Cardiac muscle cell (in vitro differentiated cells and primary cell): ENCODE data around the gene OR52E2. TPM values are rescaled to one million over a fixed set of nuclear protein-coding genes. Genes with fewer than 3 reads are reported as not detected.

Experiments used
- DNase-seq, 2 donors: peaks; one replicate each; pipeline versions ENCODE4 v3.0.0 to v3.0.0-alpha.2; 2010 to 2017; ENCODE audit warnings: low read depth in 1 of 2, low spot score in 1 of 2
- H3K27ac ChIP-seq: fragments of 200-600 bp; sonication (generic); 2 replicates; pipeline ENCODE4 v1.5.1; 2016
- H3K27me3 ChIP-seq: fragments of 200-600 bp; sonication (generic); 2 replicates; pipeline ENCODE4 v1.6.0; 2016; ENCODE audit warnings: control low read depth
- H3K36me3 ChIP-seq: fragments of 200-600 bp; sonication (generic); 2 replicates; pipeline ENCODE4 v1.5.1; 2016; ENCODE audit warnings: control low read depth
- H3K4me1 ChIP-seq: fragments of 200-600 bp; sonication (generic); 2 replicates; pipeline ENCODE4 v1.8.1; 2017; ENCODE audit warnings: low read depth, mild to moderate bottlenecking, mixed run types
- H3K4me3 ChIP-seq: fragments of 200-600 bp; sonication (generic); 2 replicates; pipeline ENCODE4 v1.5.1; 2016; ENCODE audit warnings: mild to moderate bottlenecking
- H3K9me3 ChIP-seq: fragments of 200-600 bp; sonication (generic); 2 replicates; pipeline ENCODE4 v1.5.1; 2017; ENCODE audit warnings: low read depth, mild to moderate bottlenecking, control low read depth
- polyA plus RNA-seq: library from polyadenylated mRNA; unstranded; fragments of >200 nt; fragmentation: Nextera tagmentation; extraction: Ambion mirVana; gene quantifications from 2 replicates; pipeline ENCODE4 v1.2.1, GENCODE V29; 2016
- total RNA-seq: library from RNA; depleted of rRNA; stranded (reverse); fragments of >200 nt; gene quantifications from 2 replicates; pipeline ENCODE4 v1.2.3, GENCODE V29; 2016
- TF ChIP-seq, protein P1 (sequence below): IDR thresholded peaks from 2 replicates; pipeline ENCODE4 v1.5.1; 2012; ENCODE audit warnings: low read depth, mild to moderate bottlenecking, low read length

The OR52E2 gene
- total and polyA plus RNA-seq, 2 experiments from 2014 or later = not detected

DNA sequence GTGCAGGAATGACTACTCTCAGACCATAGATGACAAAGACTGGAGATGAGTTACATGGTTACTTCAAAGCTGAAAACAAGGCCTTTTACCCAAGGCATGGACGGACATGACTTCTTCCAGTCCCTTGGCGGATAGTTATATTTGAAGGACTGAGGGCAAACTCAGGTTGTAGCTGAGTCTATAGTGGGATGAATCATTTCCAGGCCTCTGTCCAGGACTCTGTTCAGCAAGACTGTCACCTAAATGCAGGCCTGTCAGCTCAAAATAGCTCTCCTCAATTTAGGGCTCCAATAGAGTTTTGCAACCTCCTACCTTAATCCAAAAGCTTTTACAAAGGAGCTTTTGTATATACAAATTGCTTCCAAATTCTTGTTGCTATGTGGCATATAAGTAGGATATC is 37.4 kb downstream of the OR52E2 start:
- Histone ChIP-seq H3K4me3 (no peak overlapping the region), H3K36me3 (no peaks in the 10 kb centered on the region), H3K27ac (no peak overlapping the region), H3K9me3 (no peaks in the 10 kb centered on the region), H3K27me3 (no peaks in the 10 kb centered on the region), H3K4me1 (no peaks in the 10 kb centered on the region)
- no peak for DNase-seq
- TF ChIP-seq, protein P1, sequence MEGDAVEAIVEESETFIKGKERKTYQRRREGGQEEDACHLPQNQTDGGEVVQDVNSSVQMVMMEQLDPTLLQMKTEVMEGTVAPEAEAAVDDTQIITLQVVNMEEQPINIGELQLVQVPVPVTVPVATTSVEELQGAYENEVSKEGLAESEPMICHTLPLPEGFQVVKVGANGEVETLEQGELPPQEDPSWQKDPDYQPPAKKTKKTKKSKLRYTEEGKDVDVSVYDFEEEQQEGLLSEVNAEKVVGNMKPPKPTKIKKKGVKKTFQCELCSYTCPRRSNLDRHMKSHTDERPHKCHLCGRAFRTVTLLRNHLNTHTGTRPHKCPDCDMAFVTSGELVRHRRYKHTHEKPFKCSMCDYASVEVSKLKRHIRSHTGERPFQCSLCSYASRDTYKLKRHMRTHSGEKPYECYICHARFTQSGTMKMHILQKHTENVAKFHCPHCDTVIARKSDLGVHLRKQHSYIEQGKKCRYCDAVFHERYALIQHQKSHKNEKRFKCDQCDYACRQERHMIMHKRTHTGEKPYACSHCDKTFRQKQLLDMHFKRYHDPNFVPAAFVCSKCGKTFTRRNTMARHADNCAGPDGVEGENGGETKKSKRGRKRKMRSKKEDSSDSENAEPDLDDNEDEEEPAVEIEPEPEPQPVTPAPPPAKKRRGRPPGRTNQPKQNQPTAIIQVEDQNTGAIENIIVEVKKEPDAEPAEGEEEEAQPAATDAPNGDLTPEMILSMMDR = no peak

DNA sequence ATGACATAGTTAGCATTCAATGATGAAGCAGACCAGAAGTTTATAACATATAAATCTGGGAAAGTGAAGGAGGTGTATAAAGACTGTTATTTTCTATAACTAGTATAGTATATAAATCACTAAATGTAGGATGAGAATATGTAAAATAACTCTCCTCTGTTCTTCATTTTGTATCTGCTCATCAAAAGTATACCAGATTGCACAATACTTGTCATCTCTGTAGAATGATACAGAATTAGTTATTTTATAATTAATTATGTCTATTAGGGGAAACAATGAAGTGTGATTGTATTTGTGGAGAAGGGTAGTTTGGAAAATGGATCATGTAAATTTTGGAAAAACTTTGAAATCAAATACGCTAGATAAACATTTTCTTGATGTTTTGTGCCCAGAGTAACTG is 46.4 kb downstream of the OR52E2 start:
- Histone ChIP-seq H3K4me3 (no peak overlapping the region), H3K36me3 (no peaks in the 10 kb centered on the region), H3K4me1 (no peaks in the 10 kb centered on the region), H3K9me3 (no peaks in the 10 kb centered on the region), H3K27me3 (no peaks in the 10 kb centered on the region), H3K27ac (no peak overlapping the region)
- DNase-seq = no peak
- TF ChIP-seq, protein P1 = no peak

DNA sequence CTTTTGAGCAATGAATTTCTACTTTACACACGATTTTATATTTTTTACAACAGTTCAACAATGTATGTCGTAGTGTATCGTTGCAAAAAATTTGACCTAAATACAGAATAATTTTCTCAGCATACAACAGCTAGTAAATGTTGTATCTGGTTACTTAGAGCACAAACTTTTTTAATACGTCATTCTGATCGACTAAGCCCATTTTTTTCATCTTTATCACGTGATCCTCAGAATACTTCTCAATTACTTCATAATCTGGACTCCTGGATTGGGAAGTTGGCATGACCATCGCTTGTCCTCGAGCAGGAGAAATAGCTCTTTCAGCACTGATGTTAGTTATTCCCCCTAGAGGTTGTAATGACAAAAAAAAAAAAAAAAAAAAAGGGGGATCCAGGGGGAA is 48.2 kb downstream of the OR52E2 start:
- Histone ChIP-seq H3K27me3 (no peaks in the 10 kb centered on the region), H3K4me3 (no peak overlapping the region), H3K36me3 (no peaks in the 10 kb centered on the region), H3K4me1 (no peaks in the 10 kb centered on the region), H3K27ac (no peak overlapping the region), H3K9me3 (no peaks in the 10 kb centered on the region)
- TF ChIP-seq, protein P1 = no peak
- DNase-seq = no peak

Other genes with a start within 250 kb of the OR52E2 start
- gene OR51F2, start 238.3 kb downstream of the OR52E2 start, total RNA-seq = not detected in 2 replicates
- gene OR51F2, start 238.3 kb downstream of the OR52E2 start, polyA plus RNA-seq = not detected in 2 replicates
- not detected in 2 replicates for gene OR51S1, start 210.4 kb downstream of the OR52E2 start, total RNA-seq
- gene OR51S1, start 210.4 kb downstream of the OR52E2 start, polyA plus RNA-seq = not detected in 2 replicates
- not detected in 2 replicates for gene OR51T1, start 177.7 kb downstream of the OR52E2 start, total RNA-seq
- not detected in 2 replicates for gene OR51T1, start 177.7 kb downstream of the OR52E2 start, polyA plus RNA-seq
- not detected in 2 replicates for gene OR51A7, start 155.8 kb downstream of the OR52E2 start, total RNA-seq
- not detected in 2 replicates for gene OR51A7, start 155.8 kb downstream of the OR52E2 start, polyA plus RNA-seq
- not detected in 2 replicates for gene OR51G2, start 140.3 kb downstream of the OR52E2 start, total RNA-seq
- gene OR51G2, start 140.3 kb downstream of the OR52E2 start, polyA plus RNA-seq = not detected in 2 replicates
- not detected in 2 replicates for gene OR51G1, start 135.3 kb downstream of the OR52E2 start, total RNA-seq
- not detected in 2 replicates for gene OR51G1, start 135.3 kb downstream of the OR52E2 start, polyA plus RNA-seq
- not detected in 2 replicates for gene OR51A4, start 112.0 kb downstream of the OR52E2 start, total RNA-seq
- not detected in 2 replicates for gene OR51A4, start 112.0 kb downstream of the OR52E2 start, polyA plus RNA-seq
- gene OR51A2, start 103.9 kb downstream of the OR52E2 start, total RNA-seq = not detected in 2 replicates
- gene OR51A2, start 103.9 kb downstream of the OR52E2 start, polyA plus RNA-seq = not detected in 2 replicates
- not detected in 2 replicates for gene OR51L1, start 64.8 kb downstream of the OR52E2 start, total RNA-seq
- not detected in 2 replicates for gene OR51L1, start 64.8 kb downstream of the OR52E2 start, polyA plus RNA-seq
- gene OR52J3, start 13.1 kb downstream of the OR52E2 start, total RNA-seq = not detected in 2 replicates
- not detected in 2 replicates for gene OR52J3, start 13.1 kb downstream of the OR52E2 start, polyA plus RNA-seq
- not detected in 2 replicates for gene OR52E1, start 9.9 kb upstream of the OR52E2 start, total RNA-seq
- gene OR52E1, start 9.9 kb upstream of the OR52E2 start, polyA plus RNA-seq = not detected in 2 replicates
- not detected in 2 replicates for gene OR52A5, start 78.7 kb upstream of the OR52E2 start, total RNA-seq
- gene OR52A5, start 78.7 kb upstream of the OR52E2 start, polyA plus RNA-seq = not detected in 2 replicates
- not detected in 2 replicates for gene OR52A1, start 95.1 kb upstream of the OR52E2 start, total RNA-seq
- not detected in 2 replicates for gene OR52A1, start 95.1 kb upstream of the OR52E2 start, polyA plus RNA-seq
- gene OR51V1, start 141.1 kb upstream of the OR52E2 start, total RNA-seq = not detected in 2 replicates
- gene OR51V1, start 141.1 kb upstream of the OR52E2 start, polyA plus RNA-seq = not detected in 2 replicates
- not detected in 2 replicates for gene HBB, start 167.4 kb upstream of the OR52E2 start, total RNA-seq
- gene HBB, start 167.4 kb upstream of the OR52E2 start, polyA plus RNA-seq = not detected in 2 replicates
- 0.95 TPM in 1 of 2 replicates, not detected in the other for gene HBD, start 174.9 kb upstream of the OR52E2 start, total RNA-seq
- 2.8 TPM in 1 of 2 replicates, not detected in the other for gene HBD, start 174.9 kb upstream of the OR52E2 start, polyA plus RNA-seq
- gene HBG1, start 190.2 kb upstream of the OR52E2 start, total RNA-seq = not detected in 2 replicates
- not detected in 2 replicates for gene HBG1, start 190.2 kb upstream of the OR52E2 start, polyA plus RNA-seq
- gene HBG2, start 195.2 kb upstream of the OR52E2 start, total RNA-seq = not detected in 2 replicates
- gene HBG2, start 195.2 kb upstream of the OR52E2 start, polyA plus RNA-seq = 0.54 TPM in 1 of 2 replicates, not detected in the other
- gene HBE1, start 210.3 kb upstream of the OR52E2 start, total RNA-seq = 0.32 and 0.51 TPM in 2 replicates
- gene HBE1, start 210.3 kb upstream of the OR52E2 start, polyA plus RNA-seq = 0.23 TPM in 1 of 2 replicates, not detected in the other
- 0.57 and 0.85 TPM in 2 replicates for gene OR51B4, start 242.3 kb upstream of the OR52E2 start, total RNA-seq
- 0.24 TPM in 1 of 2 replicates, not detected in the other for gene OR51B4, start 242.3 kb upstream of the OR52E2 start, polyA plus RNA-seq